Trophoblast cell (in vitro differentiated cells and primary cell): Measurements from ENCODE around the gene COX6A2.
"Not testable (repeated sequence)": the region's sequence is repeated elsewhere in the genome, so short reads cannot be mapped to it uniquely, and the experiment has no call there.

Experiments used
- DNase-seq, 2 donors: peaks; one replicate each; pipeline ENCODE4 v3.0.0-alpha.2; 2016
- H2AFZ ChIP-seq: 2 replicates; pipeline ENCODE4 v1.6.1; 2013; ENCODE audit warnings: low read length, moderate library complexity, mild to moderate bottlenecking; ENCODE audit not compliant: insufficient read depth, poor library complexity
- H2AK5ac ChIP-seq: 2 replicates; pipeline ENCODE4 v1.6.1; 2013; ENCODE audit warnings: mild to moderate bottlenecking, low read length
- H2BK120ac ChIP-seq: 2 replicates; pipeline ENCODE4 v1.6.1; 2013; ENCODE audit warnings: low read length, mild to moderate bottlenecking, moderate library complexity; ENCODE audit not compliant: insufficient read depth, poor library complexity
- H2BK12ac ChIP-seq: 2 replicates; pipeline ENCODE4 v1.6.1; 2013; ENCODE audit warnings: mild to moderate bottlenecking, low read length, moderate library complexity
- H2BK5ac ChIP-seq: 2 replicates; pipeline ENCODE4 v1.6.1; 2013; ENCODE audit warnings: low read length, low read depth, moderate library complexity, mild to moderate bottlenecking; ENCODE audit not compliant: poor library complexity
- H3K14ac ChIP-seq: 2 replicates; pipeline ENCODE4 v1.6.1; 2013; ENCODE audit warnings: mild to moderate bottlenecking, low read length
- H3K18ac ChIP-seq: 2 replicates; pipeline ENCODE4 v1.6.1; 2013; ENCODE audit warnings: mild to moderate bottlenecking, low read length
- H3K23ac ChIP-seq: 2 replicates; pipeline ENCODE4 v1.6.1; 2013; ENCODE audit warnings: low read length
- H3K27ac ChIP-seq: 2 replicates; pipeline ENCODE4 v1.5.1; 2013; ENCODE audit warnings: low read depth, mild to moderate bottlenecking, inconsistent platforms, low read length, moderate library complexity
- H3K27me3 ChIP-seq: 2 replicates; pipeline ENCODE4 v1.6.1; 2013; ENCODE audit warnings: inconsistent platforms, mild to moderate bottlenecking, low read length, moderate library complexity; ENCODE audit not compliant: insufficient read depth
- H3K36me3 ChIP-seq, 2 experiments: 1 replicate in 1 of 2; 2 replicates in 1 of 2; pipeline ENCODE4 v1.6.1; 2013; ENCODE audit warnings: low read length in 2 of 2, mild to moderate bottlenecking in 2 of 2, moderate library complexity in 1 of 2; ENCODE audit not compliant: insufficient read depth in 2 of 2, control insufficient read depth in 1 of 2
- H3K4ac ChIP-seq: 2 replicates; pipeline ENCODE4 v1.6.1; 2013; ENCODE audit warnings: low read depth, mild to moderate bottlenecking, low read length, moderate library complexity
- H3K4me1 ChIP-seq, 2 experiments: 1 replicate in 1 of 2; 2 replicates in 1 of 2; pipeline ENCODE4 v1.6.1; 2013; ENCODE audit warnings: low read length in 2 of 2, mild to moderate bottlenecking in 2 of 2, moderate library complexity in 1 of 2; ENCODE audit not compliant: insufficient read depth in 2 of 2, control insufficient read depth in 1 of 2
- H3K4me2 ChIP-seq: 2 replicates; pipeline ENCODE4 v1.6.1; 2013; ENCODE audit warnings: inconsistent platforms, mild to moderate bottlenecking, low read length, moderate library complexity
- H3K4me3 ChIP-seq: 2 replicates; pipeline ENCODE4 v1.5.1; 2013; ENCODE audit warnings: mild to moderate bottlenecking, low read depth, low read length, inconsistent platforms
- H3K79me1 ChIP-seq: one replicate; pipeline ENCODE4 v1.6.1; 2013; ENCODE audit warnings: low read length
- H3K79me2 ChIP-seq: 2 replicates; pipeline ENCODE4 v1.6.1; 2013; ENCODE audit warnings: low read length, mild to moderate bottlenecking; ENCODE audit not compliant: control insufficient read depth, insufficient read depth, poor library complexity
- H3K9ac ChIP-seq: 2 replicates; pipeline ENCODE4 v1.6.1; 2013; ENCODE audit warnings: mild to moderate bottlenecking, low read length
- H3K9me3 ChIP-seq: 2 replicates; pipeline ENCODE4 v1.6.1; 2013; ENCODE audit warnings: low read depth, mild to moderate bottlenecking, control low read depth, inconsistent platforms, low read length; ENCODE audit not compliant: insufficient read depth
- H4K12ac ChIP-seq: 2 replicates; pipeline ENCODE4 v1.6.1; 2013; ENCODE audit warnings: low read depth, mild to moderate bottlenecking, low read length, moderate library complexity
- H4K8ac ChIP-seq: 2 replicates; pipeline ENCODE4 v1.6.1; 2013; ENCODE audit warnings: low read depth, mild to moderate bottlenecking, low read length, moderate library complexity
- H4K91ac ChIP-seq: one replicate; pipeline ENCODE4 v1.6.1; 2013; ENCODE audit warnings: low read depth, mild to moderate bottlenecking, low read length, moderate library complexity
- WGBS: extraction: QIAGEN DNeasy Blood & Tissue Kit; methylation state at CpG from one replicate; pipeline ENCODE4 v1.1.7; 2013; ENCODE audit warnings: missing lambda C conversion rate; ENCODE audit not compliant: insufficient read length, insufficient coverage; ENCODE audit errors: extremely low coverage; 5-methylcytosine and 5-hydroxymethylcytosine counted together

COX6A2 gene

GRCh38 chr16:31451681-31452351 lies 23.7 kb upstream of the COX6A2 start:
- no peak overlapping the region for H2BK12ac ChIP-seq
- H3K27ac ChIP-seq = no peak overlapping the region
- H2AFZ ChIP-seq = peak overlapping the region; percentile 1
- H3K4me3 ChIP-seq = no peak overlapping the region
- no peak overlapping the region for H4K8ac ChIP-seq
- no peak overlapping the region for H3K9ac ChIP-seq
- H3K14ac ChIP-seq = no peak overlapping the region
- H3K79me1 ChIP-seq = peaks cover 10% of the 10 kb centered on the region
- no peak overlapping the region for H3K23ac ChIP-seq
- no peak overlapping the region for H3K4ac ChIP-seq
- no peaks in the 10 kb centered on the region for H3K79me2 ChIP-seq
- H3K9me3 ChIP-seq = no peaks in the 10 kb centered on the region
- H4K12ac ChIP-seq = peak overlapping the region; percentile 60
- no peak overlapping the region for H2AK5ac ChIP-seq
- H4K91ac ChIP-seq = no peak overlapping the region
- no peak overlapping the region for H2BK120ac ChIP-seq
- no peak overlapping the region for H2BK5ac ChIP-seq
- WGBS = no CpG with 5 or more reads among the region's 11 CpGs
- peaks cover 18 to 27% of the 10 kb centered on the region in 2 experiments for H3K4me1 ChIP-seq
- no peak overlapping the region for H3K4me2 ChIP-seq
- H3K36me3 ChIP-seq = peaks cover 2 to 3% of the 10 kb centered on the region in 2 experiments
- H3K27me3 ChIP-seq = no peaks in the 10 kb centered on the region
- H3K18ac ChIP-seq = no peak overlapping the region
- DNase-seq = peak; percentile 48 to 68

- H4K12ac ChIP-seq = no peak overlapping the region
- no peaks in the 10 kb centered on the region for H3K79me2 ChIP-seq
- H3K23ac ChIP-seq = no peak overlapping the region
- H3K9me3 ChIP-seq = no peaks in the 10 kb centered on the region
- H3K4me3 ChIP-seq = no peak overlapping the region
- no peak overlapping the region for H3K14ac ChIP-seq
- peaks cover 0 to 2% of the 10 kb centered on the region in 2 experiments for H3K36me3 ChIP-seq
- no peak overlapping the region for H2BK12ac ChIP-seq
- H3K27me3 ChIP-seq = no peaks in the 10 kb centered on the region
- no peak overlapping the region for H2AK5ac ChIP-seq
- no peak overlapping the region for H2BK5ac ChIP-seq
- peaks cover 18 to 23% of the 10 kb centered on the region in 2 experiments for H3K4me1 ChIP-seq
- H2BK120ac ChIP-seq = no peak overlapping the region
- no peak overlapping the region for H2AFZ ChIP-seq
- H3K4me2 ChIP-seq = no peak overlapping the region
- H3K18ac ChIP-seq = no peak overlapping the region
- H3K4ac ChIP-seq = no peak overlapping the region
- H3K27ac ChIP-seq = no peak overlapping the region
- no peak for DNase-seq
- H3K79me1 ChIP-seq = peaks cover 10% of the 10 kb centered on the region
- no peak overlapping the region for H3K9ac ChIP-seq
- no CpG with 5 or more reads among the region's 5 CpGs for WGBS
- no peak overlapping the region for H4K91ac ChIP-seq
- no peak overlapping the region for H4K8ac ChIP-seq
These were observed 23.0 kb upstream of the COX6A2 start for GRCh38 chr16:31451201-31451600.

- WGBS = no CpG with 5 or more reads among the region's 6 CpGs
- H2AK5ac ChIP-seq, H4K8ac ChIP-seq, H3K18ac ChIP-seq, H3K23ac ChIP-seq, H4K91ac ChIP-seq, H2BK12ac ChIP-seq, DNase-seq, H3K4me2 ChIP-seq, H3K27ac ChIP-seq, H3K4me1 ChIP-seq, H3K4me3 ChIP-seq, H3K4ac ChIP-seq, H3K9ac ChIP-seq, H4K12ac ChIP-seq, H3K36me3 ChIP-seq, H2BK5ac ChIP-seq, H2AFZ ChIP-seq, H3K79me1 ChIP-seq, H3K9me3 ChIP-seq, H3K14ac ChIP-seq, H2BK120ac ChIP-seq, H3K27me3 ChIP-seq, H3K79me2 ChIP-seq: not testable (repeated sequence)
These were observed 17.8 kb upstream of the COX6A2 start for GRCh38 chr16:31445931-31446330.

- Histone ChIP-seq H3K4me2 (no peak overlapping the region), H4K91ac (peak overlapping the region; percentile 2), H3K9ac (no peak overlapping the region), H3K18ac (no peak overlapping the region), H2AK5ac (peak overlapping the region; percentile 93), H3K4me1 (no peaks in the 10 kb centered on the region), H2BK5ac (no peak overlapping the region), H3K79me2 (peaks cover 4% of the 10 kb centered on the region), H3K23ac (no peak overlapping the region), H3K36me3 (no peaks in the 10 kb centered on the region), H3K4ac (peak overlapping the region; percentile 40), H2AFZ (peak overlapping the region; percentile 83), H2BK120ac (no peak overlapping the region), H4K8ac (peak overlapping the region; percentile 82), H2BK12ac (no peak overlapping the region), H3K27me3 (no peaks in the 10 kb centered on the region), H3K27ac (no peak overlapping the region), H3K79me1 (peaks cover 7% of the 10 kb centered on the region), H3K14ac (no peak overlapping the region), H3K4me3 (no peak overlapping the region), H4K12ac (peak overlapping the region; percentile 83), H3K9me3 (no peaks in the 10 kb centered on the region)
- no CpG with 5 or more reads among the region's 34 CpGs for WGBS
- DNase-seq = no peak
These were observed 13.8 kb upstream of the COX6A2 start for GRCh38 chr16:31441956-31442355.
